Natural killer cell (primary cell): ENCODE data around the gene PRPF6. TPM values are rescaled to one million over a fixed set of nuclear protein-coding genes. Genes with fewer than 3 reads are reported as not detected.

Source experiments
- ATAC-seq, 3 donors: fragments of 150-1000 bp in 2 of 3; fragments of 200-7000 bp in 1 of 3; cut with Tn5 transposase; 1 replicate in 1 of 3; 2 replicates in 2 of 3; pipeline ENCODE4 v1.10.0; 2021; ENCODE audit warnings: mild to moderate bottlenecking in 2 of 3, moderate library complexity in 2 of 3
- DNase-seq, 2 donors: peaks; one replicate each; pipeline versions ENCODE4 v3.0.0 to v3.0.0-alpha.2; 2013 to 2021; ENCODE audit warnings: mixed read lengths in 1 of 2
- H3K27ac ChIP-seq: one replicate; pipeline ENCODE4 v1.5.1; 2013; ENCODE audit warnings: mild to moderate bottlenecking, low read length
- H3K27me3 ChIP-seq: one replicate; pipeline ENCODE4 v1.6.1; 2013; ENCODE audit warnings: low read length; ENCODE audit not compliant: control insufficient read depth, insufficient read depth
- H3K36me3 ChIP-seq: one replicate; pipeline ENCODE4 v1.6.1; 2013; ENCODE audit warnings: low read length; ENCODE audit not compliant: control insufficient read depth, insufficient read depth
- H3K4me1 ChIP-seq: one replicate; pipeline ENCODE4 v1.6.1; 2013; ENCODE audit warnings: low read length; ENCODE audit not compliant: control insufficient read depth, insufficient read depth
- H3K4me3 ChIP-seq: one replicate; pipeline ENCODE4 v1.5.1; 2013; ENCODE audit warnings: low read length
- H3K9me3 ChIP-seq: one replicate; pipeline ENCODE4 v1.6.1; 2013; ENCODE audit warnings: low read length; ENCODE audit not compliant: control insufficient read depth, insufficient read depth
- H3K27ac Mint-ChIP-seq, 2 donors: one replicate each; pipeline ENCODE4 v1.8.0; 2022; ENCODE audit warnings: mild to moderate bottlenecking in 2 of 2, mixed read lengths in 2 of 2, moderate library complexity in 1 of 2
- H3K27me3 Mint-ChIP-seq, 2 donors: one replicate each; pipeline ENCODE4 v1.8.0; 2022; ENCODE audit warnings: low read depth in 2 of 2, mixed read lengths in 2 of 2
- H3K36me3 Mint-ChIP-seq: one replicate; pipeline ENCODE4 v1.8.0; 2022; ENCODE audit warnings: mixed read lengths
- H3K4me1 Mint-ChIP-seq, 2 donors: one replicate each; pipeline ENCODE4 v1.8.0; 2022; ENCODE audit warnings: mixed read lengths in 2 of 2
- H3K4me3 Mint-ChIP-seq: one replicate; pipeline ENCODE4 v1.8.0; 2022; ENCODE audit warnings: mild to moderate bottlenecking, moderate library complexity, mixed read lengths
- H3K9me3 Mint-ChIP-seq, 2 donors: one replicate each; pipeline ENCODE4 v1.8.0; 2022; ENCODE audit warnings: mixed read lengths in 2 of 2
- WGBS: methylation state at CpG from one replicate; pipeline ENCODE4 v1.1.7; 2013; ENCODE audit warnings: missing lambda C conversion rate; ENCODE audit not compliant: insufficient coverage; 5-methylcytosine and 5-hydroxymethylcytosine counted together
- intact Hi-C: fragments of 100-400 bp; cut with micrococcal nuclease; formaldehyde crosslinking; loops from one replicate; pipeline ENCODE4 v1.14.2; 2022
- total RNA-seq, 4 donors: library from RNA; stranded (reverse); fragments of 120-200 nt in 1 of 4; gene quantifications; one replicate each; pipeline versions ENCODE4 v1.2.3 to v1.2.4, GENCODE V29; 2013 to 2022
- TF ChIP-seq, protein P1 (sequence below): fragments of 200-600 bp; IDR thresholded peaks from one replicate; pipeline ENCODE4 v1.8.0; 2022; ENCODE audit warnings: antibody characterized with exemption

The PRPF6 gene
- total RNA-seq, 3 donors from 2014 or later (not counting 1 experiment from before 2014, with no cell fraction given) = 52.7 to 63.0 (median 55.0) TPM

DNA sequence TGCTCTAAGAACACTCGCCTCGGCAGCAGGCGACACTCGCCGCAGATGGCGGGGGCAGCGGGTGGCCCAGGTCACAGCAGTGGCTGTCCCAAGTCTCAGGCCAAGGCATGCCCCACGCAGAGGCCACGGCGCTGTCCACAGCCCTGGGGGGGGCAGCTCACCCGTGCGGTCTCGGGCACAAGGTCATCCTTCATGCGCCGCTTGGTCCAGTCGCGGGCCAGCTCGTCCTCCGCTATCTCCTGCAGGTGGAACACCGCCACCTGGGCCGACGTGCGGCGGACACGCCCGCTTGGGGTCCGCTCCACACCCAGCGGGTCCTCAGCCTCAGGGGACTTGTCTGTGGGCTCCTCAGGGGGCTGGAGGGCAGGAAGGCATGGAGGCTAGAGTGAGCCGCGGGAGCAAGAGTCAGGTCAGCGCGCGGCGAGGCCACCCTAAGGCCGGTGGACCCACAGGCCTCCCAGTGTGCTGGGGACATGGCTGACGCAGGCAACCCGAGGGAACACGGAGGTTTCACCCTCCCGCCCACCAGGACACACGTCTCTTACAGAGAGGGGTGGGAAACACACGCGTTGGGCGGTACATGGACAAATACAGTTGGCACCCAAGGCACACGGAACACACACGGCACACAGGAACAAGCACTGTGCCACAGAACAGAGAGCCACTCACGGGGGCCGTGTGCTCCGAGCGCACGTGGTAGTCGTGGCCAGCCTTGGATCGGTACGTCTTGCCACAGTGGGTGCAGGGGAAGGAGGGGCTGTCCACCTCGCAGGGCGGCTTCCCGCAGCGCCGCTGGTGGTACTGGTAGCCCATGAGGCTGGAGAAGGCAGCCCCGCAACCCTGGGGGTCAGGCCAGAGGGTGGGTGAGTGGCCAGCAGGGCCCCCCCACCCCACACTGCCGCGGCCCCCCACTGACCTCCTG is 18.2 kb upstream of the PRPF6 start:
- no peaks in the 10 kb centered on the region for H3K36me3 Mint-ChIP-seq
- Histone ChIP-seq H3K27me3 (no peaks in the 10 kb centered on the region), H3K27ac (no peak overlapping the region), H3K36me3 (peaks cover 4% of the 10 kb centered on the region), H3K9me3 (no peaks in the 10 kb centered on the region), H3K4me3 (no peak overlapping the region), H3K4me1 (no peaks in the 10 kb centered on the region)
- ATAC-seq (no peak), DNase-seq (no peak)
- H3K4me1 Mint-ChIP-seq = no peaks in the 10 kb centered on the region
- 97% methylated on average over 61 of the region's 61 CpGs for WGBS
- no peaks in the 10 kb centered on the region for H3K27me3 Mint-ChIP-seq
- TF ChIP-seq, protein P1, sequence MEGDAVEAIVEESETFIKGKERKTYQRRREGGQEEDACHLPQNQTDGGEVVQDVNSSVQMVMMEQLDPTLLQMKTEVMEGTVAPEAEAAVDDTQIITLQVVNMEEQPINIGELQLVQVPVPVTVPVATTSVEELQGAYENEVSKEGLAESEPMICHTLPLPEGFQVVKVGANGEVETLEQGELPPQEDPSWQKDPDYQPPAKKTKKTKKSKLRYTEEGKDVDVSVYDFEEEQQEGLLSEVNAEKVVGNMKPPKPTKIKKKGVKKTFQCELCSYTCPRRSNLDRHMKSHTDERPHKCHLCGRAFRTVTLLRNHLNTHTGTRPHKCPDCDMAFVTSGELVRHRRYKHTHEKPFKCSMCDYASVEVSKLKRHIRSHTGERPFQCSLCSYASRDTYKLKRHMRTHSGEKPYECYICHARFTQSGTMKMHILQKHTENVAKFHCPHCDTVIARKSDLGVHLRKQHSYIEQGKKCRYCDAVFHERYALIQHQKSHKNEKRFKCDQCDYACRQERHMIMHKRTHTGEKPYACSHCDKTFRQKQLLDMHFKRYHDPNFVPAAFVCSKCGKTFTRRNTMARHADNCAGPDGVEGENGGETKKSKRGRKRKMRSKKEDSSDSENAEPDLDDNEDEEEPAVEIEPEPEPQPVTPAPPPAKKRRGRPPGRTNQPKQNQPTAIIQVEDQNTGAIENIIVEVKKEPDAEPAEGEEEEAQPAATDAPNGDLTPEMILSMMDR = no peak
- no peak overlapping the region for H3K27ac Mint-ChIP-seq
- intact Hi-C loops = no loop called here
- no peak overlapping the region for H3K4me3 Mint-ChIP-seq
- H3K9me3 Mint-ChIP-seq = no peaks in the 10 kb centered on the region

DNA sequence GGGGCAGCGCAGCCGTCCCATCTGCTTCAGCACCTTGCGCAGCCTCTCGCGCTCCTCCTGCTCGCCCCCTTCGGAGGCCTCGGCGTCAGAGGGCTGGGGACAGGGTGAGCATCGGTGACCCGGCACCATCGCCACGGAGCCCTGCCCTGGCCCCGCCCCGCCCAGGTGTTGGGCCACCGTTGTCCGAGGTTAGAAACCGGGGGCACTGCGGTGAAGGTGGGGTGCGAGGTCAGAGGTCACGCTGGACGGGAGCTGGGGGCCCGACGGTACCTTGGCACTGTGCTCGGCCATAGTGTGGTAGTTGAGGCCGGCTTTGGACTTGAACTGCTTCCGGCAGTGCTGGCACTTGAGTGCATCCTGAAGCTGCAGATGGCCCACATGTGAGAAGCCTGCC is 17.6 kb upstream of the PRPF6 start:
- no peak overlapping the region for H3K27ac ChIP-seq
- H3K27ac Mint-ChIP-seq = no peak overlapping the region
- H3K36me3 Mint-ChIP-seq = no peaks in the 10 kb centered on the region
- H3K4me1 ChIP-seq = peaks cover under 1% of the 10 kb centered on the region
- H3K4me1 Mint-ChIP-seq = peaks cover under 1 to 1% of the 10 kb centered on the region in 2 donors
- no peaks in the 10 kb centered on the region for H3K27me3 ChIP-seq
- no peaks in the 10 kb centered on the region for H3K27me3 Mint-ChIP-seq
- intact Hi-C loops = no loop called here
- WGBS = 98% methylated on average over 27 of the region's 27 CpGs
- H3K4me3 Mint-ChIP-seq = no peak overlapping the region
- ATAC-seq (no peak), DNase-seq (no peak)
- no peaks in the 10 kb centered on the region for H3K9me3 ChIP-seq
- H3K36me3 ChIP-seq = peaks cover 4% of the 10 kb centered on the region
- no peaks in the 10 kb centered on the region for H3K9me3 Mint-ChIP-seq
- H3K4me3 ChIP-seq = no peak overlapping the region
- TF ChIP-seq, protein P1 = no peak

DNA sequence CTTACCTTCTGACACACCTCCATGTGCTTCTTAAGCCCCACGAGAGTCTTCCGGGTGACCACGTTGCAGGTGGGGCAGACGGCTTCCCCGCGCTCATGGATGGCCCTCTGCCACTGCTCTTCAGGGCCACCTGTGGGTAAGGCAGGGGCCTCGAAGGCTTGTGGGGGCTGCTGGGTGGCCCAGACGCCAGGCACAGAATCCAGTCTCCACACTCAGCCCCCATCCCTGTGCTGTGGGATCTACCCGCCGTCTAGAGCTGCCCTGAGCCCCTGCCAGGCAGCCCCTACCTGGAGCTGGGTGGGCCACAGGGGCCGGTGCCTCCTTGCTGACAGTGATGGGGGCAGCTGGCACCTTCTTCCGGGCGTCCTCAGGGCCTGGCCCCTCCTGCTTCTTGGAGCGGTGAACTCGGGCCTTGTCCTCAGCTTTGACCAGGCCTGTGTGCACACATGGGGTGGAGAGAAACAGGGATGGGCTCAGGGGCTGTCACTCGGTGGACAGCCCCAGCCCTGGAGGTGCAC is 17.1 kb upstream of the PRPF6 start:
- Histone ChIP-seq H3K9me3 (no peaks in the 10 kb centered on the region), H3K4me3 (no peak overlapping the region), H3K4me1 (peaks cover 5% of the 10 kb centered on the region), H3K36me3 (peaks cover 4% of the 10 kb centered on the region), H3K27ac (no peak overlapping the region), H3K27me3 (no peaks in the 10 kb centered on the region)
- no peak overlapping the region for H3K4me3 Mint-ChIP-seq
- no peaks in the 10 kb centered on the region for H3K27me3 Mint-ChIP-seq
- H3K9me3 Mint-ChIP-seq = no peaks in the 10 kb centered on the region
- TF ChIP-seq, protein P1 = no peak
- ATAC-seq (no peak), DNase-seq (no peak)
- WGBS = 98% methylated on average over 16 of the region's 16 CpGs
- intact Hi-C loops = no loop called here
- H3K27ac Mint-ChIP-seq = no peak overlapping the region
- H3K36me3 Mint-ChIP-seq = no peaks in the 10 kb centered on the region
- H3K4me1 Mint-ChIP-seq = peaks cover 6% of the 10 kb centered on the region in 2 donors
